ENCODE measurements around the gene UAP1L1.

Gene UAP1L1

DNA sequence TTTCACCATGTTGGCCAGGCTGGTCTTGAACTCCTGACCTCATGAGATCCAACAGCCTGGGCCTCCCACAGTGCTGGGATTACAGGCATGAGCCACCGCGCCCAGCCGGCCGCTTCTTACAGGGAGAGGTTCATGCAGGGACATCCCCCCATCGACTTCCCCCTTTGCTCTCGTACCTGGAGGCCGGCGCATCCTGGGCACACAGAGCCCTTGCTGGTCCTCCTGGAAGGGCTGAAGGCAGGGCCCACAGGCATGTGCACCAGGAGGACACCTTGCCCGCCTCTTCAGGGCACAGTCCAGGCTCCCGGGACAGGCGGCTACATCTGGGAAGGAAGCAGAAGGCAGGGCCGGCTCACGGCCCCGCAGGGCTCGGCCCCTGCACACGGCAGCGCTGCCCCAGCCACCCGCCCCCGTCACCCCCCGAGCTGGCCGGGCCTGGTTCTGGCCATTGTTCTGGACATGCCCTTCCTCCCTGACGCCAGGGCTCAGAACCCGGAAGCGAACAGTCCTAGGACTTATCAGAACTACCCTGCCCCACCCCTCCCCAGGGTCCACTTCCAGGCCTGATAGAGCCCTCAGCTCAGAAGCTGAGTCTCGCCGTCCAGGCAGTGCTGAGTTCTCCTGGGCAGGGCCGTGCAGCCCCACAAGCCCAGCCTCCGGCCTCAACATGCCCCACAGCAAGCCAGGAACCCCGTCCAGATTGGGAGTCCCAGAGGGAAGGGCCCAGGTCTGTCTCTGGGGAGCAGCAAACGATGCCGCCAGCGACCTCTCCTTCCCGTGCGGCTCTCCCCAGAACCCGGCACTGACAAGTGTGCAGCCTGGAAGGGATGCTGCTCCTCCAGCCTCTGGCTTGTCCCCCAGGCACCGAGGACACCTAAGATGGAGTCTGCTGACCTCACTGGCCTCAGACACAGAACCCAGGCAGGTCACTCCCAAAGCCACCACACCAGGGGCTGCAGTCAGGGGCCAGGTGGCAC is 34.3 kb upstream of the UAP1L1 start:
- no peak for DNase-seq

GRCh38 chr9:137044037-137044436 is 33.3 kb upstream of the UAP1L1 start:
- DNase-seq = no peak

DNA sequence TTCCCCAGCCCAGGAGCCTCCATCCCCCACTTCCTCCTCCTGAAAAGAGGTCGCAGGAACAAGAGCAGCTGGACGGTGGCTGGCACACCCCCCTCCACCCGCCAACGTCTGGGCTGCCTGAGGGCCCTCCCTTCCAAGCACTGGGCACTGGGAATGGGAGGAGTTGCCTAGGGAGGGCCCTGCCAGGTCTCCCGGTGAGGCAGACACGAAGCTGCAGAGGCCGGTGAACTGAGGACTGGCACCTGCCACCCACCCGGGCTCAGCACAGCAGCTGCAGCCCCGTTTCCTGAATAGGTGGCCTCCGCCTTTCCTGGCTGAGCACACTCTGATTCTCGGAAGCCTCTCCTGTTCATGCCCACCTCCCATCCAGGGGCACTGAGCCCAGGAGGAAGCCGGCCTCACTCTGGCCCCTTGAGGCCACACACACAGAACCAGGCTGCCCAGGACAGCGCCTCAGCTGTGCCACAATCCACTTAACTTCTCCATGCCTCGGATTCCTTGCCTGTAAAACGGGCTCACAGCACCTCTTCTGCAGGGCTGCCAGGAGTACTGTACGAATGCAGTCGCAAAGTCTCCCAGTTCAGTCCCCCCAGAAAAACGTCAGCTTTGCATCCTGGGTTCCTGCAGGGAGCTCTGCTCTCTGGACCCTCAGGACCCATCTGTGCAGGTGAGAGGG is 32.7 kb upstream of the UAP1L1 start:
- no peak for DNase-seq

- peak; percentile 75 for DNase-seq
Measured at GRCh38 chr9:137045294-137046087, 31.8 kb upstream of the UAP1L1 start.

DNA sequence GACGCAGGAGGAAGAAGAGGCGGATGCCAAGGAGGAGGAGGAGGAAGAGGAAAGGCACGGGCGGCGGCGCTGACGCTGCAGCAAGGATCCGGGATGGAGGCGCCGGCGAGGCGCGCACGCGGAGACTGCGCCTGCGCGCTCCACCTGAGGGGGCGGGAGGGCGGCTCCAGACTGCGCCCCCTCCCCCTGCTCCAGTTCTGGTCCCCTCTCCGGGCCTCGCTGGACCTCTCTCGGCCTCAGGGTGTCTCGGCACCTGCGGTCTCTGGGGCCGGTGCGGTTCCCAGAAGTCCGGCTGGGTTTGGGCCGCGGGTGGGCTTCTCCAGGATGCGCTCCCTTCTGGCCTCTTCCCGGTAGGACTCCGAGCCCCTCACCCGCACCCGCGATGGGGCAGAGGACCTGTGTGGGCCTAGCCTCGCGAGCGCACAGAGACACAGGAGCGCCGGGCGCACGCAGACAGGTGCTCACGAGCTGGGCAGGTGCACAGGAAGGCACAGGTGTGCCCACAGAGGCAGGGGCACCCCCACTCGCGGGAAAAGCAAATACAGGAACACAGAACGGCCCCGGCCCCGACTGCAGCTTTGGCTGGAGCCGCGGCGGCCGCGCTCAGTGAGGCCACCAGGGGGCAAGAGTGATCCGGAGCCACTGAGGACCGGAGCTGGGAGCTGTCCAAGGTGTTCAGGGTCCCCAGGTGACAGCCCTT is 31.1 kb upstream of the UAP1L1 start, which contains the start of gene NPDC1:
Gene NPDC1 (minus strand): TSS at position 90 of the 700 bp plus-strand sequence. CDS start 188 bp downstream, outside the sequence.
- DNase-seq = peak; percentile 87

- no peak for DNase-seq
Measured at GRCh38 chr9:137048655-137049543, 28.4 kb upstream of the UAP1L1 start.

GRCh38 chr9:137049544-137050449 is 27.5 kb upstream of the UAP1L1 start:
- DNase-seq = no peak

GRCh38 chr9:137050570-137050969 is 26.7 kb upstream of the UAP1L1 start:
- no peak for DNase-seq

DNA sequence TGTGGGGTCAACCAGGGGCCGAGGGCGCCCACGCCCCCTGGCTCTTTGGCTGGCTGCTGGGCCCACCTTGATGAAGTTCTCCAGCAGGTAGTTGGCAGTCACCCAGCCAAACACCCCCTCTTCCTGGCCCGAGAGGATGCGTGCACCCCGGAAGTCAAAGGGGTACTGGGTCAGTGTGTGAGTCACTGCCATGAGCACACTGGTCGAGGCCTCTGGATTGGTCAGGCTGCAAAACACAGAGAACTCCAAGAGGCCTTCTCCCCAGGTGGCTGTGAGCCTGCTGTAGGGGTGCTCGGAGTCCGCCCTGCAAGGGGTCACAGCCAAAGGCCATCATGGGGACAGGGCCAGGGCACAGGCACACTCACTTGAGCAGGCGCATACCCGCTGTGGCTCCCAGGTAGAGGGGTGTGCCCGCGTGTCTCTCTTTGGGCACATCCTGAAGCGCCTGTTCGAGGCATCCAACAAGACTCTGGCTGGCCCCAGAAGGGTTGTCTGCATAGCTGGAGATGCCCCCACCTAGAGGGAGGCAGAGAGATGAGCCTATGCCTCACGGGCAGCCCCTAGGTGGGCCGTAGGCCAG is 26.1 kb upstream of the UAP1L1 start:
- no peak for DNase-seq

GRCh38 chr9:137052293-137052692 is 25.0 kb upstream of the UAP1L1 start:
- DNase-seq = no peak

- no peak for DNase-seq
Measured at GRCh38 chr9:137052998-137053943, 24.0 kb upstream of the UAP1L1 start.

DNA sequence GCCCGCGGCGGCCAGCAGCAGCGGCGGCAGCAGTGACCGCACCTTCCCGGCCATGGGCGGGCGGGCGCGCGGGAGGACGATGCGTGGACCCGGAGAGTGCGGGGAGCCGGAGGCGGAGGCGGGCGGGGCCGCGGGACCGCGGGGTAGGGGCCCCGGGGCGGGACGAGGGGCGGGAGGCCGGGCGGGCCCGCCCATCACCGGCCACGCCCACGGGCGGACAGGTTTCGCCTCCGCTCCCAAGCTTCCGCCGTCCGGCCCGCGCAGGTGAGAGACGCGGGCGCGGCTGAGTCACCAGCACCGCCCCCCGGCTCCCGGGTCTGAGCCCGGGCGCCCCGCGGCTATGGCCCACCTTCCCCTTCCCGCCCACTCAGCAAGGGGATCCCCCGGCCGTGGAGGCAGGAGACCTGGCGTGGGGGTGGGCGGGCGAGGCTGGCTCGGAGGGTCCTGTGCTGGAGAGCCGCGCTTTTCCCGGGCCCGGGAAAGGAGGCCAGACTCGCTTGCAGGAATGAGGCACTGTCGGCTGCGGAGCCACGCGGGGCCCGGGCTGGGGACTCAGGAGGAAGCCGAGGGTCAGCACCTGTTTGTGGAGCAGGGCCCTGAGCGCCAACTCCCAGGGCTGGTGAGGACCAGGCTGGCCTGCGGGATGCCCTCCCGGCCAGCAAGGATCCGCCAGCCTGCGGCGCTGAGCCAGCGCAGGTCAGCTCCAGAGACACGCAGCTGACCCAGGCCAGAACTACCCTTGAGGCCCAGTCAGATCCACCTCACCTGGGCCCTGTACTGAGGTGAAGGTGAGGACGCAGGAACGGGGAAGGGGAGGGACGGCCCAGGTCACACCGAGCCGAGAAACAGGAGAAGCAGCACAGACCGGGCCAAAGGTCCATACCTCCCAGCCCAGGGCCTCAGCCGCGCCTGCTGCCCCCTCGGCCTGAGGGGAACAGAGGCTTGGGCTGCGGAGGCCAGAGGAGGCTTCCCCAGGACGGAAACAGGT is 23.1 kb upstream of the UAP1L1 start, which contains the start of gene ENTPD2:
Gene ENTPD2 (minus strand): TSS at position 118 of the 988 bp plus-strand sequence. CDS start 64 bp downstream, at position 54.
- DNase-seq = no peak

- DNase-seq = no peak
Measured at GRCh38 chr9:137054932-137055384, 22.4 kb upstream of the UAP1L1 start.

DNA sequence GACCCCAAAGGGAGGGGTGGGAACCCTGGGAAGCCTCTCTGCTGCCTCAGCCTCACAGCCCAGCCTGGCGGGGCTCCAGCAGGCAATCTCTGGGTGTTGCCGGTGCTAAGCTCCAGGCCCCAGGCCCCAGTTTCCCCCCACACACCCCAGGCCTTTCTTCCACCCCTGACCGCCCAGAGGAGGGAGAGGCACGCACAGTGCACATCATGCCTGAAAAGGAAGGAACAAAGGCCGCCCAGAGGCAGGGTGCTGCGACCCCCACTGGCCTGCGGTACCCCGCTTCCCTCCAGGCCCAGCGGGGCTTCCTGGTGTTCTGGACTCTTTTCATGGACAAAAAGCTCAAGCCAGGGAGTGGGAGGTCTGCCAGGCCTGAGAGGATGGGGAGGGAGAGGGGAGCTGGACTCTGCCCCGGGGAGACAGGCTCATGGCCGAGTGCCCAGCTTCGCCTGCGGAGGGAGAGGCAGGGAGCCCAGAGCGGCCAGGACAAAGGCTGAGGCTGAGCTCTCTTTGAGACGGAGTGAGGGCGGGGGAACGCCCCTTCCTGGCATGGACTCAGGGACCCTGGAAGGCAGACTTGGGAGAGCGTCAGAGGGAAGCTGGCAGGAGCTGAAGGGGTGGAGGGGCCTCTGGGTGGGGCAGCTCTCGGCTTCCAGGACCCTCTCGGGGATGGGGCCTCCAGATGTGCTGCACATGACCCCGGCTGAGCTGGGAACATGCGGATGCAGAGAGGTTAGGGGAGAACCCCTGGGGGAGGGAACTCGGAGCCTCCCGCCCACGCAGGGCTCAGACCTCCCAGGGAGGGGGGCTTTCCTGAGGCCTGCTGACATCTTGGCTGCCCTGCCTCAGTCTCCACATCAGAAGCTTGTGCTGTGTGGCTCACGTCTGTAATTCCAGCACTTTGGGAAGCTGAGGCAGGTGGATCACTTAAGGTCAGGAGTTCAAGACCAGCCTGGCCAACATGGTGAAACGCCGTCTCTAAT is 21.6 kb upstream of the UAP1L1 start:
- peak; percentile 91 for DNase-seq

- no peak for DNase-seq
Measured at GRCh38 chr9:137056739-137057415, 20.4 kb upstream of the UAP1L1 start.
